HepG2 (cell line): ENCODE measurements around the gene MMRN2. TPM values are rescaled to one million over a fixed set of nuclear protein-coding genes. Genes with fewer than 3 reads are reported as not detected.

Experiments
- BORCS8-MEF2B ChIP-seq: sonication (generic); formaldehyde crosslinking; IDR thresholded peaks from 2 replicates; pipeline ENCODE4 v1.8.0; 2022; ENCODE audit warnings: mild to moderate bottlenecking, missing genetic modification reagents
- FOSL2 ChIP-seq: sonication (generic); formaldehyde crosslinking; IDR thresholded peaks from 2 replicates; pipeline ENCODE4 v1.4.0; 2020; ENCODE audit warnings: missing genetic modification reagents
- HDAC6 ChIP-seq: fragments of 200-600 bp; sonication (generic); IDR thresholded peaks from 2 replicates; pipeline ENCODE4 v1.7.0; 2017; ENCODE audit warnings: mild to moderate bottlenecking, antibody characterized with exemption, low read length, low read depth
- MAZ ChIP-seq, 2 experiments: sonication (generic) in 1 of 2; formaldehyde crosslinking in 1 of 2; IDR thresholded peaks; 2 replicates each; pipeline versions ENCODE4 v1.5.0 to v1.6.1; 2012 to 2020; ENCODE audit warnings: low read depth in 2 of 2, mild to moderate bottlenecking in 2 of 2, borderline replicate concordance in 1 of 2, improper control_type of control experiment in 1 of 2, low read length in 1 of 2, missing genetic modification reagents in 1 of 2, moderate library complexity in 1 of 2
- MEIS1 ChIP-seq: sonication (generic); formaldehyde crosslinking; IDR thresholded peaks from 2 replicates; pipeline ENCODE4 v1.9.0; 2021; ENCODE audit warnings: mild to moderate bottlenecking, missing genetic modification reagents, moderate library complexity, borderline replicate concordance
- RBM39 ChIP-seq: fragments of 200-400 bp; formaldehyde crosslinking; IDR thresholded peaks from one replicate; pipeline ENCODE4 v1.6.1; 2018; ENCODE audit warnings: antibody characterized with exemption, mild to moderate bottlenecking, low read depth, low read length; ENCODE audit not compliant: poor library complexity, severe bottlenecking
- REPIN1 ChIP-seq: sonication (generic); formaldehyde crosslinking; IDR thresholded peaks from 2 replicates; pipeline ENCODE4 v1.8.0; 2022; ENCODE audit warnings: missing genetic modification reagents, low read depth, mild to moderate bottlenecking, borderline replicate concordance
- SAP130 ChIP-seq: IDR thresholded peaks from 2 replicates; pipeline ENCODE4 v1.6.1; 2016; ENCODE audit warnings: low read depth
- SIN3B ChIP-seq: fragments of 150-350 bp; IDR thresholded peaks from 2 replicates; pipeline ENCODE4 v1.6.1; 2014; ENCODE audit warnings: low read length
- SP4 ChIP-seq: sonication (generic); formaldehyde crosslinking; IDR thresholded peaks from 2 replicates; pipeline ENCODE4 v1.8.1; 2023; ENCODE audit warnings: mild to moderate bottlenecking, missing genetic modification reagents
- TEAD3 ChIP-seq: optimal IDR thresholded peaks from 2 replicates; pipeline ENCODE3; 2016; ENCODE audit warnings: borderline replicate concordance
- TSC22D2 ChIP-seq: sonication (generic); formaldehyde crosslinking; IDR thresholded peaks from 2 replicates; pipeline ENCODE4 v1.5.1; 2020; ENCODE audit warnings: missing genetic modification reagents, mild to moderate bottlenecking, borderline replicate concordance
- ZNF501 ChIP-seq: sonication (generic); formaldehyde crosslinking; IDR thresholded peaks from 2 replicates; pipeline ENCODE4 v1.5.1; 2020; ENCODE audit warnings: mild to moderate bottlenecking, moderate library complexity, missing genetic modification reagents
- ZNF572 ChIP-seq: sonication (generic); formaldehyde crosslinking; IDR thresholded peaks from 2 replicates; pipeline ENCODE4 v1.5.1; 2020; ENCODE audit warnings: mild to moderate bottlenecking, missing genetic modification reagents
- ZNF713 ChIP-seq: sonication (generic); formaldehyde crosslinking; IDR thresholded peaks from 2 replicates; pipeline ENCODE4 v1.4.0; 2020; ENCODE audit warnings: mild to moderate bottlenecking, missing genetic modification reagents
- ZNF747 ChIP-seq: sonication (generic); formaldehyde crosslinking; IDR thresholded peaks from 2 replicates; pipeline ENCODE4 v1.8.1; 2023; ENCODE audit warnings: missing genetic modification reagents, mild to moderate bottlenecking, borderline replicate concordance
- ZSCAN20 ChIP-seq: sonication (generic); formaldehyde crosslinking; IDR thresholded peaks from 2 replicates; pipeline ENCODE4 v1.4.0; 2020; ENCODE audit warnings: missing genetic modification reagents, mild to moderate bottlenecking, borderline replicate concordance
- polyA plus RNA-seq, 8 experiments: library from polyadenylated mRNA; depleted of rRNA in 3 of 8; stranded (reverse) in 7 of 8; unstranded in 1 of 8; fragments of >200 nt; fragmentation: Illumina TruSeq in 4 of 8; extraction: Trizol in 4 of 8; gene quantifications; 2 replicates each; pipeline versions ENCODE4 v1.2.1 to v1.2.3, GENCODE V29; 2011 to 2016; ENCODE audit warnings: low read depth in 4 of 8, missing spikeins in 1 of 8, mixed read lengths in 1 of 8; ENCODE audit not compliant: insufficient read depth in 1 of 8
- total RNA-seq, 5 experiments: library from RNA; depleted of rRNA; stranded (reverse); fragments of >200 nt; fragmentation: Illumina TruSeq; extraction: Trizol; gene quantifications; 2 replicates each; pipeline ENCODE4 v1.2.3, GENCODE V29; 2016; ENCODE audit warnings: low read depth in 1 of 5
- TF ChIP-seq, protein P1 (sequence below): IDR thresholded peaks from 2 replicates; pipeline ENCODE4 v1.6.1; 2012; ENCODE audit warnings: inconsistent platforms
- TF ChIP-seq, protein P2 (sequence below): sonication (generic); formaldehyde crosslinking; conservative IDR thresholded peaks from 2 replicates; pipeline ENCODE4 v1.8.1; 2023; ENCODE audit warnings: missing genetic modification reagents
- TF ChIP-seq, protein P3 (sequence below): sonication (generic); formaldehyde crosslinking; IDR thresholded peaks from 2 replicates; pipeline ENCODE4 v1.4.0; 2020; ENCODE audit warnings: missing genetic modification reagents
- TF ChIP-seq, protein P4 (sequence below): fragments of 450-650 bp; IDR thresholded peaks from 2 replicates; pipeline ENCODE4 v1.6.1; 2016

MMRN2 gene
- total and polyA plus RNA-seq, 2 of the 13 experiments (the other 11 are each of a cell fraction or from before 2014, with no cell fraction given), result 0.04 TPM; not detected in 1

DNA sequence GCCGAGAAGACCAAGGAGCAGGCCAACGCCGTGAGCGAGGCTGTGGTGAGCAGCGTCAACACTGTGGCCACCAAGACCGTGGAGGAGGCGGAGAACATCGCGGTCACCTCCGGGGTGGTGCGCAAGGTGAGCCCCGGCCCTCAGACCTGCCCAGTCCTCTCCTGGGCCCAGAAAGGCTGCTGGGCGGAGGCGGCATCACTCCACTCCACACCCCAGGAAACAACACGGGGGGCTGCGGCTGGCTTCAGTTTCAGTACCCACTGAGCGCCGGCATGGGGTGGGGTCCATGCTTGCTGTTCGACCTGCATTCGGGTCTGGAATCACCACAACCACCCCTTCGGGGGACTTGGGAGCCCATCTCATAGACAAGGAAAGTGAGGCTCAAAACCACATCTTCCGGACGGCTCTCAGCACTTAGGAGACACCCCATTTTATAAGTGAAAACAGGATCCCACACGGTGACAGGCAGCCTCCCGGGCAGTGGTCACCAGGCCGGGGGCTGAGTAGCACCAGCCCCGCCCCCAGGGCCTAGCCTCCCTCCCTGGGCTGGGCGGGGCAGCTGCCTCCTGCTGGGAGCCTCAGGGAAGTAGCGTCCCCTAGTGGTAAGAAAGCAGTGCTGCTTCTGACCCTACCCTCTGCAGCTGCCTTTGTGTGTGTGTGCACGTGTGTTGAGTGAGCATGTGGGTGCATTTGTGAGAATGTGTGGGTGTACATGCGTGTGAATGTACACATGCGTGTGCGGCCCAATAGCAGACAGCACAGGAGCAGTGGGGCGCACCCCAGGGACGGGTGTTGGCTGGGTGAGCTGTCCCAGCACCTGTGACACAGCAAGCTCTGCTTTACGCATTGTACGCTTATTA lies 2.8 kb upstream of the MMRN2 start (continued):
- no peak for TF ChIP-seq ZSCAN20 (CRISPR knock-in tag)
- TF ChIP-seq, protein P1, sequence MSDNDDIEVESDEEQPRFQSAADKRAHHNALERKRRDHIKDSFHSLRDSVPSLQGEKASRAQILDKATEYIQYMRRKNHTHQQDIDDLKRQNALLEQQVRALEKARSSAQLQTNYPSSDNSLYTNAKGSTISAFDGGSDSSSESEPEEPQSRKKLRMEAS, result peak; percentile 59; the same call in 1 of the 2 replicates
- 0 out of 2 replicates have a peak, but pooled peaks have one; percentile 5 for TF ChIP-seq ZNF501 (CRISPR knock-in tag)
- no peak for TF ChIP-seq HDAC6
- no peak for TF ChIP-seq ZNF572 (CRISPR knock-in tag)
- TF ChIP-seq ZNF747 (CRISPR knock-in tag), result no peak
- TF ChIP-seq SAP130 (CRISPR knock-in tag), result peak; percentile 41; the same call in 1 of the 2 replicates
- TF ChIP-seq REPIN1, result peak; percentile 27; the same call in 1 of the 2 replicates
- TF ChIP-seq TEAD3 (CRISPR knock-in tag), result peak; percentile 36
- peak; percentile 55; the same call in 1 of the 2 replicates for TF ChIP-seq SP4 (CRISPR knock-in tag)
- TF ChIP-seq, protein P2, sequence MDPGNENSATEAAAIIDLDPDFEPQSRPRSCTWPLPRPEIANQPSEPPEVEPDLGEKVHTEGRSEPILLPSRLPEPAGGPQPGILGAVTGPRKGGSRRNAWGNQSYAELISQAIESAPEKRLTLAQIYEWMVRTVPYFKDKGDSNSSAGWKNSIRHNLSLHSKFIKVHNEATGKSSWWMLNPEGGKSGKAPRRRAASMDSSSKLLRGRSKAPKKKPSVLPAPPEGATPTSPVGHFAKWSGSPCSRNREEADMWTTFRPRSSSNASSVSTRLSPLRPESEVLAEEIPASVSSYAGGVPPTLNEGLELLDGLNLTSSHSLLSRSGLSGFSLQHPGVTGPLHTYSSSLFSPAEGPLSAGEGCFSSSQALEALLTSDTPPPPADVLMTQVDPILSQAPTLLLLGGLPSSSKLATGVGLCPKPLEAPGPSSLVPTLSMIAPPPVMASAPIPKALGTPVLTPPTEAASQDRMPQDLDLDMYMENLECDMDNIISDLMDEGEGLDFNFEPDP (CRISPR knock-in tag), result no peak
- TF ChIP-seq MAZ (IDR thresholded peaks at IDR 0.05; ENCODE audit: borderline replicate concordance, low read depth, low read length), result peak; percentile 67; the same call in 1 of the 2 replicates
- TF ChIP-seq MAZ (CRISPR knock-in tag; IDR thresholded peaks at IDR 0.05; ENCODE audit: low read depth), result 0 out of 2 replicates have a peak, but pooled peaks have one; percentile 31
- 0 out of 2 replicates have a peak, but pooled peaks have one; percentile 50 for TF ChIP-seq ZNF713 (CRISPR knock-in tag)
- no peak for TF ChIP-seq TSC22D2 (CRISPR knock-in tag)
- TF ChIP-seq RBM39, result peak; percentile 16
- TF ChIP-seq MEIS1 (CRISPR knock-in tag), result no peak
- peak; percentile 8; the same call in 1 of the 2 replicates for TF ChIP-seq BORCS8-MEF2B
- no peak for TF ChIP-seq SIN3B
- TF ChIP-seq, protein P3, sequence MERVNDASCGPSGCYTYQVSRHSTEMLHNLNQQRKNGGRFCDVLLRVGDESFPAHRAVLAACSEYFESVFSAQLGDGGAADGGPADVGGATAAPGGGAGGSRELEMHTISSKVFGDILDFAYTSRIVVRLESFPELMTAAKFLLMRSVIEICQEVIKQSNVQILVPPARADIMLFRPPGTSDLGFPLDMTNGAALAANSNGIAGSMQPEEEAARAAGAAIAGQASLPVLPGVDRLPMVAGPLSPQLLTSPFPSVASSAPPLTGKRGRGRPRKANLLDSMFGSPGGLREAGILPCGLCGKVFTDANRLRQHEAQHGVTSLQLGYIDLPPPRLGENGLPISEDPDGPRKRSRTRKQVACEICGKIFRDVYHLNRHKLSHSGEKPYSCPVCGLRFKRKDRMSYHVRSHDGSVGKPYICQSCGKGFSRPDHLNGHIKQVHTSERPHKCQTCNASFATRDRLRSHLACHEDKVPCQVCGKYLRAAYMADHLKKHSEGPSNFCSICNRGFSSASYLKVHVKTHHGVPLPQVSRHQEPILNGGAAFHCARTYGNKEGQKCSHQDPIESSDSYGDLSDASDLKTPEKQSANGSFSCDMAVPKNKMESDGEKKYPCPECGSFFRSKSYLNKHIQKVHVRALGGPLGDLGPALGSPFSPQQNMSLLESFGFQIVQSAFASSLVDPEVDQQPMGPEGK (CRISPR knock-in tag), result peak; percentile 84
- TF ChIP-seq, protein P4, sequence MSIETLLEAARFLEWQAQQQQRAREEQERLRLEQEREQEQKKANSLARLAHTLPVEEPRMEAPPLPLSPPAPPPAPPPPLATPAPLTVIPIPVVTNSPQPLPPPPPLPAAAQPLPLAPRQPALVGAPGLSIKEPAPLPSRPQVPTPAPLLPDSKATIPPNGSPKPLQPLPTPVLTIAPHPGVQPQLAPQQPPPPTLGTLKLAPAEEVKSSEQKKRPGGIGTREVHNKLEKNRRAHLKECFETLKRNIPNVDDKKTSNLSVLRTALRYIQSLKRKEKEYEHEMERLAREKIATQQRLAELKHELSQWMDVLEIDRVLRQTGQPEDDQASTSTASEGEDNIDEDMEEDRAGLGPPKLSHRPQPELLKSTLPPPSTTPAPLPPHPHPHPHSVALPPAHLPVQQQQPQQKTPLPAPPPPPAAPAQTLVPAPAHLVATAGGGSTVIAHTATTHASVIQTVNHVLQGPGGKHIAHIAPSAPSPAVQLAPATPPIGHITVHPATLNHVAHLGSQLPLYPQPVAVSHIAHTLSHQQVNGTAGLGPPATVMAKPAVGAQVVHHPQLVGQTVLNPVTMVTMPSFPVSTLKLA, result peak; percentile 51
- peak; percentile 35; the same call in 1 of the 2 replicates for TF ChIP-seq FOSL2 (CRISPR knock-in tag)
